Measurements from ENCODE around the gene TNS1.

TNS1 gene

DNA sequence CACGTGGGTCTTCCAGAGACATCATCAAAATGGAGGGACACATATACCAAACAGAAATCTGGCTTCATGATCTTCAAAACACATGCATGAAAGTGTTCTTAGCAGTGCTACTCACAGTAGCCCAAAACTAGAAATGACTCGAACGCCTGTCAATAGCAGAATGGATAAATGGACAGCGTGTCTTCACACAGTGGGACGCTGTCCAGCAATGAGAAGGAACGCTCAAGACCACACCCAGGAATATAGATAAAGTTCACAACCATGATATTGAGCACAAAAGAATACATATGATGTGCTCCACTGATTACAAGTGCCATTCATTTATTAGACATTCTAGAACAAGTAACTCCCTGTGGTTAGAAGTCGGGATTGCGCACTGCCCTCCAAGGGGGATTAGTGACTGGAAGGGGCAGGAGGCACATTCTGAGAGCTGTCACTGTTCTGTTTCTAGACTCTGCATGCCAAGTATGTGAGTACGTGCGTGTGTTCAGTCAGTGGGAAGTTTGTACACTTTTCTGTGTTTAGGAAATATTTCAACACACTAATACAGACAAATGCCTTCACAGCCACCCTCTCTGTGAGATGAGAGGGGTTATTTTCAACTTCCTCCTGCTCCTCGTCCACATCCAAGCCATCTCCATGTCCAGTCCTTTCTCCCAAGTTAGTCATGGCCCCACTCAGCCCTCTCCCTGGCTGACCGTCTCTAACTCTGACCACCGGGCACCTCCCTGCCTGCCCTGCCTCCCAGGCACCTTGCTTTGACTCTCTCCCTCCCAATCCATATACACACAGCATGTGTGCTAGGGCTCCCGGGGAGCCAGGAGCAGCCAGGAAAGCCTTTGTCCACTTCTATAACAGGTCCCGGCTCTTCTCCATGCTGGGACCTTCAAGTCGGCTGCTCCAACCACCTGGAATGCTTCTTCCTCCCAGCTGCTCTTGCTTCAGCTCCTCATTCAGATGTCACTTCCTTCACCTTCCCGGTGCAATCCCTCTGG lies 26.9 kb upstream of the TNS1 start:
- H4K20me1 ChIP-seq (ENCODE audit: insufficient read depth, low read length): no peaks in the 10 kb centered on the region
- H3K27ac ChIP-seq (ENCODE audit: low read length): no peak overlapping the region
- H3K4me2 ChIP-seq (ENCODE audit: low read depth, low read length): no peak overlapping the region
- no peaks in the 10 kb centered on the region for H3K36me3 ChIP-seq (replicated peaks; ENCODE audit: insufficient read depth, low read length)
- no peak overlapping the region for H3K9ac ChIP-seq (ENCODE audit: low read length)
- no peaks in the 10 kb centered on the region for H3K4me1 ChIP-seq (ENCODE audit: low read length)
- H3K9me3 ChIP-seq (replicated peaks; ENCODE audit: insufficient read depth, low read length): no peaks in the 10 kb centered on the region
- H3K79me2 ChIP-seq (ENCODE audit: low read length): no peaks in the 10 kb centered on the region
- no peak for DNase-seq
- no peaks in the 10 kb centered on the region for H3K27me3 ChIP-seq (replicated peaks; ENCODE audit: insufficient read depth, low read length)
- TF ChIP-seq EZH2phosphoT487 (IDR thresholded peaks at IDR 0.05; ENCODE audit: low read length) (no peak), EZH2 (optimal IDR thresholded peaks at IDR 0.05; ENCODE audit: low read depth, low read length) (no peak)
- TF ChIP-seq, protein P1, sequence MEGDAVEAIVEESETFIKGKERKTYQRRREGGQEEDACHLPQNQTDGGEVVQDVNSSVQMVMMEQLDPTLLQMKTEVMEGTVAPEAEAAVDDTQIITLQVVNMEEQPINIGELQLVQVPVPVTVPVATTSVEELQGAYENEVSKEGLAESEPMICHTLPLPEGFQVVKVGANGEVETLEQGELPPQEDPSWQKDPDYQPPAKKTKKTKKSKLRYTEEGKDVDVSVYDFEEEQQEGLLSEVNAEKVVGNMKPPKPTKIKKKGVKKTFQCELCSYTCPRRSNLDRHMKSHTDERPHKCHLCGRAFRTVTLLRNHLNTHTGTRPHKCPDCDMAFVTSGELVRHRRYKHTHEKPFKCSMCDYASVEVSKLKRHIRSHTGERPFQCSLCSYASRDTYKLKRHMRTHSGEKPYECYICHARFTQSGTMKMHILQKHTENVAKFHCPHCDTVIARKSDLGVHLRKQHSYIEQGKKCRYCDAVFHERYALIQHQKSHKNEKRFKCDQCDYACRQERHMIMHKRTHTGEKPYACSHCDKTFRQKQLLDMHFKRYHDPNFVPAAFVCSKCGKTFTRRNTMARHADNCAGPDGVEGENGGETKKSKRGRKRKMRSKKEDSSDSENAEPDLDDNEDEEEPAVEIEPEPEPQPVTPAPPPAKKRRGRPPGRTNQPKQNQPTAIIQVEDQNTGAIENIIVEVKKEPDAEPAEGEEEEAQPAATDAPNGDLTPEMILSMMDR (IDR thresholded peaks at IDR 0.05; ENCODE audit: low read length): no peak
- H3F3A ChIP-seq (ENCODE audit: insufficient read depth, low read length): no peaks in the 10 kb centered on the region
- no peak overlapping the region for H2AFZ ChIP-seq (ENCODE audit: low read length)
- no peaks in the 10 kb centered on the region for H3K9me2 ChIP-seq (replicated peaks; ENCODE audit: insufficient read depth, low read length)
- H3K4me3 ChIP-seq (ENCODE audit: low read length): no peak overlapping the region

DNA sequence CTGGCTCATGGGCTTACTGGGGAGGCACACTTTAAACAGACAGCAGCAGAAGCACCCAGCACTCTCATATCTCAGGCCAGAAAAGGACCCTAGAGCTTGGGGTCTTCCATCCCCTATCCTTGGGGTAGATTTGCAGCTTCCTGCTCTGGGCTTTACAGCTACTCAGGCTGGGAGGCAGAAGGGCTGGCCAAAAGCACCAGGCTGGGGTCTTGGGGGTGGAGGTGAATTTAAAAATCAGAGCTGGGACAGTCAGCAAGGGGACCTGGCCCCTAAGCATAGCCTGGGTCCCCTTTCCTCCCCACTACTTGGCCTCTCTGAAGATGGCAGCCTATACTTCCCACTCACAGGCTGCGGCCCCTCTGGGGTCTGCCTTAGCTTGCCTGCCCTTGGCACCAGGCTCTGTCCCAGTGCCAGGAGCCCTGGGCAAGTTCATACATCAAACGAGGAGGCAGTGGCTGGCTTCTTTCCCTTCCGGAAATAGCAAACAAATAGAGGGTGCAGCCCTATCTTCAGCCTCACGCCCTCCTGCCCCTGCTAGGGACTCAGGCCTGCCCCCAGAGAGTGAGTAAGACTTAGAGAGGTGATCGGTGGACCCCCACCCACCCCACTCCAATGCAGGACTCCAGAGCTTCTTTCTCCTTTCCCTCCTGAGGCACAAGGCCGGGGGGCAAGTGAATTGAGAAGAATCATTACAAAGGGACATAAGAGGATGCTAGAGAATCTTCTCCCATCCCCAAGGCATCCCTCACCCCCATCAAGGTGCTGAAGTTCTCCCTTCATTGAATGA lies 26.0 kb upstream of the TNS1 start:
- H3K4me1 ChIP-seq (ENCODE audit: low read length): no peaks in the 10 kb centered on the region
- TF ChIP-seq EZH2phosphoT487 (IDR thresholded peaks at IDR 0.05; ENCODE audit: low read length) (no peak), EZH2 (optimal IDR thresholded peaks at IDR 0.05; ENCODE audit: low read depth, low read length) (no peak)
- TF ChIP-seq, protein P1 (IDR thresholded peaks at IDR 0.05; ENCODE audit: low read length): no peak

DNA sequence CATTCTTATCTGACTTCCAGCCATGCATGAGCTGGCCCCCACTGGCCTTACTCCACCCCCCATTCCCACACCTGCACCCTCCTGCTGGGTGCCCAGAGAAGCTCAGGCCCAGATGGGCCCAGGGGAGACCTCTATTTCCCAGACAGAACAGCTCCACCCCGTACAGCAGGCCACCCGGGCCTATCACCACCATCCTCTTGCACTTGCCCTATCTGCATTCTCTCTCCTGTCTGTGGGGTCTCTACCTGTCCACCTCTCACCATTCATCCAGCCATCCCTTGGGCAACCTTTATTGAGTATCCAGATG lies 25.3 kb upstream of the TNS1 start:
- no peak overlapping the region for H2AFZ ChIP-seq (ENCODE audit: low read length)
- H3K4me3 ChIP-seq (ENCODE audit: low read length): no peak overlapping the region
- H3K36me3 ChIP-seq (replicated peaks; ENCODE audit: insufficient read depth, low read length): no peaks in the 10 kb centered on the region
- H3K4me2 ChIP-seq (ENCODE audit: low read depth, low read length): no peak overlapping the region
- no peaks in the 10 kb centered on the region for H3K9me2 ChIP-seq (replicated peaks; ENCODE audit: insufficient read depth, low read length)
- no peaks in the 10 kb centered on the region for H3F3A ChIP-seq (ENCODE audit: insufficient read depth, low read length)
- no peaks in the 10 kb centered on the region for H3K9me3 ChIP-seq (replicated peaks; ENCODE audit: insufficient read depth, low read length)
- no peak for DNase-seq
- no peaks in the 10 kb centered on the region for H4K20me1 ChIP-seq (ENCODE audit: insufficient read depth, low read length)
- no peaks in the 10 kb centered on the region for H3K79me2 ChIP-seq (ENCODE audit: low read length)
- no peak overlapping the region for H3K27ac ChIP-seq (ENCODE audit: low read length)
- no peak for TF ChIP-seq EZH2 (optimal IDR thresholded peaks at IDR 0.05; ENCODE audit: low read depth, low read length)
- TF ChIP-seq, protein P1 (IDR thresholded peaks at IDR 0.05; ENCODE audit: low read length): no peak
- no peak for TF ChIP-seq EZH2phosphoT487 (IDR thresholded peaks at IDR 0.05; ENCODE audit: low read length)
- H3K27me3 ChIP-seq (replicated peaks; ENCODE audit: insufficient read depth, low read length): no peaks in the 10 kb centered on the region
- H3K9ac ChIP-seq (ENCODE audit: low read length): no peak overlapping the region
- no peaks in the 10 kb centered on the region for H3K4me1 ChIP-seq (ENCODE audit: low read length)

More for the DNA sequence above, 26.0 kb upstream of the TNS1 start:
- Histone ChIP-seq H3K4me2 (ENCODE audit: low read depth, low read length) (no peak overlapping the region), H4K20me1 (ENCODE audit: insufficient read depth, low read length) (no peaks in the 10 kb centered on the region), H3K36me3 (replicated peaks; ENCODE audit: insufficient read depth, low read length) (no peaks in the 10 kb centered on the region), H3K79me2 (ENCODE audit: low read length) (no peaks in the 10 kb centered on the region), H3K4me3 (ENCODE audit: low read length) (no peak overlapping the region), H2AFZ (ENCODE audit: low read length) (no peak overlapping the region), H3K27me3 (replicated peaks; ENCODE audit: insufficient read depth, low read length) (no peaks in the 10 kb centered on the region), H3F3A (ENCODE audit: insufficient read depth, low read length) (no peaks in the 10 kb centered on the region), H3K9me2 (replicated peaks; ENCODE audit: insufficient read depth, low read length) (no peaks in the 10 kb centered on the region), H3K9me3 (replicated peaks; ENCODE audit: insufficient read depth, low read length) (no peaks in the 10 kb centered on the region), H3K9ac (ENCODE audit: low read length) (no peak overlapping the region), H3K27ac (ENCODE audit: low read length) (no peak overlapping the region)
- DNase-seq: no peak

All from MM.1S (cell line).